Activated naive CD4-positive, alpha-beta T cell (primary cell): Measurements from ENCODE around the gene SMIM1.

Source experiments
- DNase-seq, 4 experiments: peaks; one replicate each; lab custom pipeline; 2025; lab: John Stamatoyannopoulos, UW

SMIM1 gene

GRCh38 chr1:3772715-3773571, at the start of gene SMIM1:
Gene SMIM1, plus strand, starts transcription at chr1:3772749. Its CDS starts 2,625 bp downstream, at chr1:3775374.
- no peak for DNase-seq

- DNase-seq, result no peak
These were observed 49.7 kb upstream of the SMIM1 start for GRCh38 chr1:3722846-3723245.

- DNase-seq, result peak; percentile 60 to 76 (median 70)
These were observed 48.0 kb upstream of the SMIM1 start for GRCh38 chr1:3724416-3725030.

GRCh38 chr1:3725366-3725765, 47.2 kb upstream of the SMIM1 start:
- DNase-seq, result no peak

GRCh38 chr1:3727042-3727824, 45.3 kb upstream of the SMIM1 start:
- DNase-seq, result no peak

- no peak for DNase-seq
These were observed 44.4 kb upstream of the SMIM1 start for GRCh38 chr1:3727825-3728776.

- no peak for DNase-seq
These were observed 42.7 kb upstream of the SMIM1 start for GRCh38 chr1:3729594-3730542.

GRCh38 chr1:3730543-3731247, 41.9 kb upstream of the SMIM1 start:
- no peak for DNase-seq

- DNase-seq, result no peak
These were observed 40.7 kb upstream of the SMIM1 start for GRCh38 chr1:3731583-3732433.

- no peak for DNase-seq
These were observed 40.0 kb upstream of the SMIM1 start for GRCh38 chr1:3732434-3733093.

- DNase-seq, result no peak
These were observed 39.3 kb upstream of the SMIM1 start for GRCh38 chr1:3733094-3733882.

- DNase-seq, result no peak
These were observed 38.5 kb upstream of the SMIM1 start for GRCh38 chr1:3733883-3734589.

GRCh38 chr1:3734602-3735001, 37.9 kb upstream of the SMIM1 start:
- no peak for DNase-seq

GRCh38 chr1:3735027-3735681, 37.4 kb upstream of the SMIM1 start:
- DNase-seq, result no peak

GRCh38 chr1:3735688-3736087, 36.9 kb upstream of the SMIM1 start:
- DNase-seq, result no peak

GRCh38 chr1:3736131-3736561, 36.4 kb upstream of the SMIM1 start:
- DNase-seq, result no peak
